Dedifferentiated amniotic fluid mesenchymal stem cell (primary cell): Measurements from ENCODE around the gene CTCFL.
"Not testable (repeated sequence)": the region's sequence is repeated elsewhere in the genome, so short reads cannot be mapped to it uniquely, and the experiment has no call there.

Experiments used
- DNase-seq: peaks from one replicate; pipeline ENCODE4 v3.0.0-alpha.2; 2016; ENCODE audit errors: extremely low spot score

Gene CTCFL

GRCh38 chr20:57507477-57507876 lies 17.5 kb downstream of the CTCFL start:
- DNase-seq: no peak

GRCh38 chr20:57505979-57506378 lies 19.0 kb downstream of the CTCFL start:
- DNase-seq: no peak

- DNase-seq: no peak
Observed at GRCh38 chr20:57504411-57504810, 20.5 kb downstream of the CTCFL start.

- no peak for DNase-seq
Observed at GRCh38 chr20:57503035-57503658, 21.8 kb downstream of the CTCFL start.

GRCh38 chr20:57502336-57502700 lies 22.6 kb downstream of the CTCFL start:
- DNase-seq: no peak

GRCh38 chr20:57501461-57502335 lies 23.2 kb downstream of the CTCFL start:
- DNase-seq: no peak

- DNase-seq: no peak
Observed at GRCh38 chr20:57500962-57501361, 24.0 kb downstream of the CTCFL start.

GRCh38 chr20:57500235-57500634 lies 24.7 kb downstream of the CTCFL start:
- DNase-seq: no peak

- no peak for DNase-seq
Observed at GRCh38 chr20:57499676-57500075, 25.3 kb downstream of the CTCFL start.

GRCh38 chr20:57498425-57499400 lies 26.2 kb downstream of the CTCFL start:
- no peak for DNase-seq

GRCh38 chr20:57496592-57496991 lies 28.3 kb downstream of the CTCFL start:
- no peak for DNase-seq

GRCh38 chr20:57495978-57496377 lies 29.0 kb downstream of the CTCFL start:
- DNase-seq: no peak

GRCh38 chr20:57493091-57493615 lies 31.8 kb downstream of the CTCFL start:
- no peak for DNase-seq

- no peak for DNase-seq
Observed at GRCh38 chr20:57491373-57491772, 33.6 kb downstream of the CTCFL start.

- not testable (repeated sequence) for DNase-seq
Observed at GRCh38 chr20:57488277-57488676, 36.7 kb downstream of the CTCFL start.

- DNase-seq: no peak
Observed at GRCh38 chr20:57485770-57486169, 39.2 kb downstream of the CTCFL start.

GRCh38 chr20:57484772-57485171 lies 40.2 kb downstream of the CTCFL start:
- no peak for DNase-seq

- no peak for DNase-seq
Observed at GRCh38 chr20:57483287-57484050, 41.5 kb downstream of the CTCFL start.

- DNase-seq: no peak
Observed at GRCh38 chr20:57482796-57483195, 42.1 kb downstream of the CTCFL start.

GRCh38 chr20:57482148-57482547 lies 42.8 kb downstream of the CTCFL start:
- no peak for DNase-seq

GRCh38 chr20:57481281-57481711 lies 43.6 kb downstream of the CTCFL start:
- no peak for DNase-seq
